Astrocyte (in vitro differentiated cells and primary cell): ENCODE data around the gene TMTC3. TPM values are rescaled to one million over a fixed set of nuclear protein-coding genes. Genes with fewer than 3 reads are reported as not detected.

Experiments used
- DNase-seq: peaks from one replicate; pipeline ENCODE4 v3.0.0-alpha.2; 2010; ENCODE audit warnings: low read depth
- FAIRE-seq: peaks from 2 replicates; lab custom pipeline; 2011; peaks lifted over from hg19 to GRCh38; lab: Jason Lieb, UNC
- H2AFZ ChIP-seq: 2 replicates; pipeline ENCODE4 v1.6.0; 2012; ENCODE audit warnings: low read depth, low read length, inconsistent platforms
- H3K27ac ChIP-seq: 2 replicates; pipeline ENCODE4 v1.5.1; 2011; ENCODE audit warnings: low read depth, low read length, inconsistent platforms
- H3K27me3 ChIP-seq: 2 replicates; pipeline ENCODE4 v1.6.0; 2011; ENCODE audit warnings: low read length, inconsistent platforms; ENCODE audit not compliant: insufficient read depth
- H3K36me3 ChIP-seq: 2 replicates; pipeline ENCODE4 v1.5.1; 2011; ENCODE audit warnings: low read length, inconsistent platforms; ENCODE audit not compliant: insufficient read depth
- H3K4me1 ChIP-seq: 2 replicates; pipeline ENCODE4 v1.5.1; 2011; ENCODE audit warnings: low read length, inconsistent platforms; ENCODE audit not compliant: insufficient read depth
- H3K4me2 ChIP-seq: 2 replicates; pipeline ENCODE4 v1.6.0; 2012; ENCODE audit warnings: low read length, inconsistent platforms
- H3K4me3 ChIP-seq: 2 replicates; pipeline ENCODE4 v1.5.1; 2011; ENCODE audit warnings: low read depth, mild to moderate bottlenecking, low read length, inconsistent platforms; ENCODE audit not compliant: insufficient read depth
- H3K79me2 ChIP-seq: 2 replicates; pipeline ENCODE4 v1.6.0; 2012; ENCODE audit warnings: mild to moderate bottlenecking, low read length, inconsistent platforms; ENCODE audit not compliant: insufficient read depth
- H3K9ac ChIP-seq: 2 replicates; pipeline ENCODE4 v1.6.0; 2012; ENCODE audit warnings: mild to moderate bottlenecking, low read length, inconsistent platforms
- H3K9me3 ChIP-seq: 2 replicates; pipeline ENCODE4 v1.5.1; 2012; ENCODE audit warnings: low read depth, mild to moderate bottlenecking, low read length, inconsistent platforms; ENCODE audit not compliant: insufficient read depth
- H4K20me1 ChIP-seq: 2 replicates; pipeline ENCODE4 v1.6.0; 2012; ENCODE audit warnings: low read length, inconsistent platforms; ENCODE audit not compliant: insufficient read depth
- H3K27ac Mint-ChIP-seq: one replicate; pipeline ENCODE4 v1.8.0; 2021; ENCODE audit warnings: mild to moderate bottlenecking, mixed read lengths; ENCODE audit not compliant: unreplicated experiment
- H3K27me3 Mint-ChIP-seq: one replicate; pipeline ENCODE4 v1.8.0; 2021; ENCODE audit warnings: low read depth, mixed read lengths; ENCODE audit not compliant: unreplicated experiment
- H3K36me3 Mint-ChIP-seq: one replicate; pipeline ENCODE4 v1.8.0; 2021; ENCODE audit warnings: low read depth, mixed read lengths; ENCODE audit not compliant: unreplicated experiment
- H3K4me1 Mint-ChIP-seq: one replicate; pipeline ENCODE4 v1.8.0; 2021; ENCODE audit warnings: low read depth, mixed read lengths; ENCODE audit not compliant: unreplicated experiment
- H3K4me3 Mint-ChIP-seq: one replicate; pipeline ENCODE4 v1.8.0; 2021; ENCODE audit warnings: mild to moderate bottlenecking, moderate library complexity, mixed read lengths; ENCODE audit not compliant: unreplicated experiment
- H3K9me3 Mint-ChIP-seq: one replicate; pipeline ENCODE4 v1.8.0; 2021; ENCODE audit warnings: mild to moderate bottlenecking, mixed read lengths; ENCODE audit not compliant: unreplicated experiment
- CTCF ChIP-seq: IDR thresholded peaks from 2 replicates; pipeline ENCODE4 v1.5.1; 2011; ENCODE audit warnings: low read depth, mild to moderate bottlenecking, inconsistent platforms, low read length, moderate library complexity; ENCODE audit not compliant: insufficient read depth
- EZH2 ChIP-seq: IDR thresholded peaks from 2 replicates; pipeline ENCODE4 v1.6.1; 2012; ENCODE audit warnings: mild to moderate bottlenecking, low read length, inconsistent platforms; ENCODE audit not compliant: insufficient read depth
- total RNA-seq: library from RNA; stranded (reverse); gene quantifications from 2 replicates; pipeline ENCODE4 v1.2.1, GENCODE V29; 2021

The TMTC3 gene
- total RNA-seq, 1 donor from 2014 or later, result 49.0 TPM

- H3K27me3 ChIP-seq, result no peaks in the 10 kb centered on the region
- FAIRE-seq (no peak), DNase-seq (no peak)
- H3K79me2 ChIP-seq, result no peaks in the 10 kb centered on the region
- Mint-ChIP-seq H3K4me1 (no peaks in the 10 kb centered on the region), H3K36me3 (no peaks in the 10 kb centered on the region), H3K27ac (no peak overlapping the region), H3K4me3 (no peak overlapping the region), H3K27me3 (no peaks in the 10 kb centered on the region), H3K9me3 (peaks cover 8% of the 10 kb centered on the region)
- no peaks in the 10 kb centered on the region for H4K20me1 ChIP-seq
- no peaks in the 10 kb centered on the region for H3K4me1 ChIP-seq
- H3K4me2 ChIP-seq, result no peak overlapping the region
- H3K27ac ChIP-seq, result no peak overlapping the region
- H3K9me3 ChIP-seq, result no peaks in the 10 kb centered on the region
- H3K4me3 ChIP-seq, result no peak overlapping the region
- H2AFZ ChIP-seq, result no peak overlapping the region
- TF ChIP-seq CTCF, result no peak
- TF ChIP-seq EZH2, result no peak
- H3K9ac ChIP-seq, result no peak overlapping the region
- no peaks in the 10 kb centered on the region for H3K36me3 ChIP-seq
Measured at GRCh38 chr12:88225776-88226175, 83.7 kb downstream of the TMTC3 start.

- Mint-ChIP-seq H3K27ac (no peak overlapping the region), H3K36me3 (no peaks in the 10 kb centered on the region), H3K27me3 (no peaks in the 10 kb centered on the region), H3K4me1 (no peaks in the 10 kb centered on the region), H3K4me3 (no peak overlapping the region), H3K9me3 (peaks cover 2% of the 10 kb centered on the region)
- Histone ChIP-seq H4K20me1 (no peaks in the 10 kb centered on the region), H3K4me3 (no peak overlapping the region), H3K9ac (no peak overlapping the region), H3K4me1 (no peaks in the 10 kb centered on the region), H2AFZ (no peak overlapping the region), H3K36me3 (no peaks in the 10 kb centered on the region), H3K27me3 (no peaks in the 10 kb centered on the region), H3K9me3 (no peaks in the 10 kb centered on the region), H3K79me2 (no peaks in the 10 kb centered on the region), H3K27ac (no peak overlapping the region), H3K4me2 (no peak overlapping the region)
- FAIRE-seq (no peak), DNase-seq (no peak)
- TF ChIP-seq CTCF (no peak), EZH2 (no peak)
Measured at GRCh38 chr12:88227263-88227662, 85.2 kb downstream of the TMTC3 start.

- TF ChIP-seq EZH2 (no peak), CTCF (no peak)
- H3K9ac ChIP-seq, result no peak overlapping the region
- Mint-ChIP-seq H3K27ac (no peak overlapping the region), H3K9me3 (peaks cover 2% of the 10 kb centered on the region), H3K36me3 (no peaks in the 10 kb centered on the region), H3K4me1 (no peaks in the 10 kb centered on the region), H3K27me3 (no peaks in the 10 kb centered on the region), H3K4me3 (no peak overlapping the region)
- no peaks in the 10 kb centered on the region for H3K79me2 ChIP-seq
- no peaks in the 10 kb centered on the region for H4K20me1 ChIP-seq
- no peaks in the 10 kb centered on the region for H3K27me3 ChIP-seq
- no peak overlapping the region for H2AFZ ChIP-seq
- no peak overlapping the region for H3K4me2 ChIP-seq
- no peak overlapping the region for H3K27ac ChIP-seq
- no peak overlapping the region for H3K4me3 ChIP-seq
- DNase-seq (no peak), FAIRE-seq (no peak)
- no peaks in the 10 kb centered on the region for H3K4me1 ChIP-seq
- H3K9me3 ChIP-seq, result no peaks in the 10 kb centered on the region
- no peaks in the 10 kb centered on the region for H3K36me3 ChIP-seq
Measured at GRCh38 chr12:88227871-88228270, 85.8 kb downstream of the TMTC3 start.
